ENCODE data around the gene CFAP58.
A peak's percentile ranks its signal among the peaks of the same experiment; 100 is the strongest.

CFAP58 gene

GRCh38 chr10:104328896-104329710, 24.5 kb upstream of the CFAP58 start:
- peak overlapping the region; percentile 85 for H3K4me3 Mint-ChIP-seq
- H3K27ac Mint-ChIP-seq, result peak overlapping the region; percentile 90
- H3K9me3 Mint-ChIP-seq, result no peaks in the 10 kb centered on the region
- H3K4me1 Mint-ChIP-seq, result peaks cover 99% of the 10 kb centered on the region
- H3K27me3 Mint-ChIP-seq, result no peaks in the 10 kb centered on the region
- H3K36me3 Mint-ChIP-seq, result peaks cover 7% of the 10 kb centered on the region

- H3K36me3 Mint-ChIP-seq, result peaks cover 7% of the 10 kb centered on the region
- peak overlapping the region; percentile 85 for H3K4me3 Mint-ChIP-seq
- no peaks in the 10 kb centered on the region for H3K9me3 Mint-ChIP-seq
- H3K4me1 Mint-ChIP-seq, result peaks cover 99% of the 10 kb centered on the region
- H3K27me3 Mint-ChIP-seq, result no peaks in the 10 kb centered on the region
- H3K27ac Mint-ChIP-seq, result peak overlapping the region; percentile 90
Measured at GRCh38 chr10:104329735-104330134, 23.9 kb upstream of the CFAP58 start.

- peak overlapping the region; percentile 40 for H3K4me3 Mint-ChIP-seq
- peaks cover 4% of the 10 kb centered on the region for H3K36me3 Mint-ChIP-seq
- no peaks in the 10 kb centered on the region for H3K27me3 Mint-ChIP-seq
- H3K9me3 Mint-ChIP-seq, result no peaks in the 10 kb centered on the region
- peak overlapping the region; percentile 90 for H3K27ac Mint-ChIP-seq
- H3K4me1 Mint-ChIP-seq, result peaks cover 99% of the 10 kb centered on the region
Measured at GRCh38 chr10:104330168-104331110, 23.2 kb upstream of the CFAP58 start.

GRCh38 chr10:104331208-104331838, 22.3 kb upstream of the CFAP58 start:
- H3K4me1 Mint-ChIP-seq, result peaks cover 98% of the 10 kb centered on the region
- H3K36me3 Mint-ChIP-seq, result peaks cover 3% of the 10 kb centered on the region
- H3K9me3 Mint-ChIP-seq, result no peaks in the 10 kb centered on the region
- H3K27me3 Mint-ChIP-seq, result no peaks in the 10 kb centered on the region
- H3K4me3 Mint-ChIP-seq, result peak overlapping the region; percentile 40
- H3K27ac Mint-ChIP-seq, result peak overlapping the region; percentile 90

GRCh38 chr10:104332243-104333031, 21.2 kb upstream of the CFAP58 start:
- Mint-ChIP-seq H3K36me3 (no peaks in the 10 kb centered on the region), H3K9me3 (no peaks in the 10 kb centered on the region), H3K4me1 (peaks cover 87% of the 10 kb centered on the region), H3K4me3 (peak overlapping the region; percentile 61), H3K27ac (peak overlapping the region; percentile 25), H3K27me3 (no peaks in the 10 kb centered on the region)

- peaks cover 80% of the 10 kb centered on the region for H3K4me1 Mint-ChIP-seq
- peak overlapping the region; percentile 25 for H3K27ac Mint-ChIP-seq
- H3K36me3 Mint-ChIP-seq, result no peaks in the 10 kb centered on the region
- no peaks in the 10 kb centered on the region for H3K27me3 Mint-ChIP-seq
- H3K4me3 Mint-ChIP-seq, result peak overlapping the region; percentile 61
- H3K9me3 Mint-ChIP-seq, result no peaks in the 10 kb centered on the region
Measured at GRCh38 chr10:104333032-104333727, 20.5 kb upstream of the CFAP58 start.

- Mint-ChIP-seq H3K36me3 (no peaks in the 10 kb centered on the region), H3K27me3 (no peaks in the 10 kb centered on the region)
Measured at GRCh38 chr10:104333728-104334373, 19.8 kb upstream of the CFAP58 start.

GRCh38 chr10:104334561-104334960, 19.1 kb upstream of the CFAP58 start:
- Mint-ChIP-seq H3K27me3 (no peaks in the 10 kb centered on the region), H3K36me3 (no peaks in the 10 kb centered on the region), H3K9me3 (no peaks in the 10 kb centered on the region), H3K4me3 (peak overlapping the region; percentile 92), H3K27ac (peak overlapping the region; percentile 94), H3K4me1 (peaks cover 73% of the 10 kb centered on the region)

More at GRCh38 chr10:104333728-104334373, 19.8 kb upstream of the CFAP58 start:
- Mint-ChIP-seq H3K27ac (peak overlapping the region; percentile 41), H3K4me1 (peaks cover 73% of the 10 kb centered on the region), H3K9me3 (no peaks in the 10 kb centered on the region), H3K4me3 (peak overlapping the region; percentile 61)

- H3K27ac Mint-ChIP-seq, result peak overlapping the region; percentile 94
- peak overlapping the region; percentile 92 for H3K4me3 Mint-ChIP-seq
- H3K4me1 Mint-ChIP-seq, result peaks cover 73% of the 10 kb centered on the region
- no peaks in the 10 kb centered on the region for H3K36me3 Mint-ChIP-seq
- no peaks in the 10 kb centered on the region for H3K27me3 Mint-ChIP-seq
- H3K9me3 Mint-ChIP-seq, result no peaks in the 10 kb centered on the region
Measured at GRCh38 chr10:104334965-104335650, 18.5 kb upstream of the CFAP58 start.

- peaks cover 55% of the 10 kb centered on the region for H3K4me1 Mint-ChIP-seq
- H3K9me3 Mint-ChIP-seq, result no peaks in the 10 kb centered on the region
- peak overlapping the region; percentile 92 for H3K4me3 Mint-ChIP-seq
- H3K27ac Mint-ChIP-seq, result peak overlapping the region; percentile 100
- H3K27me3 Mint-ChIP-seq, result no peaks in the 10 kb centered on the region
- H3K36me3 Mint-ChIP-seq, result no peaks in the 10 kb centered on the region
Measured at GRCh38 chr10:104336821-104337467, 16.7 kb upstream of the CFAP58 start.

- Mint-ChIP-seq H3K9me3 (no peaks in the 10 kb centered on the region), H3K27ac (peak overlapping the region; percentile 100), H3K4me1 (peaks cover 50% of the 10 kb centered on the region), H3K36me3 (no peaks in the 10 kb centered on the region), H3K4me3 (peak overlapping the region; percentile 92), H3K27me3 (no peaks in the 10 kb centered on the region)
Measured at GRCh38 chr10:104337521-104337984, 16.1 kb upstream of the CFAP58 start.

GRCh38 chr10:104337985-104338735, 15.5 kb upstream of the CFAP58 start, which contains the start of gene ITPRIP:
Gene ITPRIP (minus strand): TSS chr10:104338465. CDS start chr10:104316051, 22,414 bp downstream.
- Mint-ChIP-seq H3K36me3 (no peaks in the 10 kb centered on the region), H3K9me3 (no peaks in the 10 kb centered on the region), H3K4me1 (peaks cover 44% of the 10 kb centered on the region), H3K27ac (peak within 1 kb of the TSS; percentile 100), H3K4me3 (peak within 1 kb of the TSS; percentile 92), H3K27me3 (no peaks in the 10 kb centered on the region)
